ENCODE measurements around the gene TMX2.

GRCh38 chr11:57700425-57700824 lies 12.0 kb upstream of the TMX2 start:
- TF ChIP-seq, protein P1, sequence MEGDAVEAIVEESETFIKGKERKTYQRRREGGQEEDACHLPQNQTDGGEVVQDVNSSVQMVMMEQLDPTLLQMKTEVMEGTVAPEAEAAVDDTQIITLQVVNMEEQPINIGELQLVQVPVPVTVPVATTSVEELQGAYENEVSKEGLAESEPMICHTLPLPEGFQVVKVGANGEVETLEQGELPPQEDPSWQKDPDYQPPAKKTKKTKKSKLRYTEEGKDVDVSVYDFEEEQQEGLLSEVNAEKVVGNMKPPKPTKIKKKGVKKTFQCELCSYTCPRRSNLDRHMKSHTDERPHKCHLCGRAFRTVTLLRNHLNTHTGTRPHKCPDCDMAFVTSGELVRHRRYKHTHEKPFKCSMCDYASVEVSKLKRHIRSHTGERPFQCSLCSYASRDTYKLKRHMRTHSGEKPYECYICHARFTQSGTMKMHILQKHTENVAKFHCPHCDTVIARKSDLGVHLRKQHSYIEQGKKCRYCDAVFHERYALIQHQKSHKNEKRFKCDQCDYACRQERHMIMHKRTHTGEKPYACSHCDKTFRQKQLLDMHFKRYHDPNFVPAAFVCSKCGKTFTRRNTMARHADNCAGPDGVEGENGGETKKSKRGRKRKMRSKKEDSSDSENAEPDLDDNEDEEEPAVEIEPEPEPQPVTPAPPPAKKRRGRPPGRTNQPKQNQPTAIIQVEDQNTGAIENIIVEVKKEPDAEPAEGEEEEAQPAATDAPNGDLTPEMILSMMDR (IDR thresholded peaks at IDR 0.05; ENCODE audit: poor library complexity, severe bottlenecking) = no peak
- TF ChIP-seq EP300 (conservative IDR thresholded peaks at IDR 0.05; ENCODE audit: poor library complexity, severe bottlenecking) (no peak), EZH2 (IDR thresholded peaks at IDR 0.05; ENCODE audit: borderline replicate concordance, insufficient read depth, low read length, poor library complexity, severe bottlenecking) (no peak), POLR2AphosphoS5 (IDR thresholded peaks at IDR 0.05) (no peak), REST (IDR thresholded peaks at IDR 0.05; ENCODE audit: borderline replicate concordance) (no peak)
